ENCODE results near the gene CNN3.

CNN3 gene

GRCh38 chr1:94921977-94922376, 4.9 kb downstream of the CNN3 start:
- DNase-seq, result no peak

- DNase-seq, result no peak
Measured at GRCh38 chr1:94920061-94920460, 6.8 kb downstream of the CNN3 start.

- no peak for DNase-seq
Measured at GRCh38 chr1:94919241-94920030, 7.5 kb downstream of the CNN3 start.

- no peak for DNase-seq
Measured at GRCh38 chr1:94917251-94917650, 9.7 kb downstream of the CNN3 start.

GRCh38 chr1:94912263-94913184, 14.4 kb downstream of the CNN3 start:
- no peak for DNase-seq

GRCh38 chr1:94909486-94909885, 17.4 kb downstream of the CNN3 start:
- DNase-seq, result no peak

- DNase-seq, result no peak
Measured at GRCh38 chr1:94908965-94909364, 17.9 kb downstream of the CNN3 start.

- DNase-seq, result no peak
Measured at GRCh38 chr1:94908190-94908589, 18.7 kb downstream of the CNN3 start.

GRCh38 chr1:94907136-94907535, 19.8 kb downstream of the CNN3 start:
- no peak for DNase-seq

GRCh38 chr1:94906382-94906781, 20.5 kb downstream of the CNN3 start:
- no peak for DNase-seq

GRCh38 chr1:94905207-94905606, 21.7 kb downstream of the CNN3 start:
- no peak for DNase-seq

GRCh38 chr1:94903280-94904009, 23.5 kb downstream of the CNN3 start:
- DNase-seq, result no peak

- DNase-seq, result peak in 1 of 2 experiments; percentile 21
Measured at GRCh38 chr1:94901841-94902240, 25.1 kb downstream of the CNN3 start.

GRCh38 chr1:94899756-94900155, 27.2 kb downstream of the CNN3 start:
- DNase-seq, result no peak

GRCh38 chr1:94898491-94899385, 28.2 kb downstream of the CNN3 start:
- no peak for DNase-seq

- DNase-seq, result no peak
Measured at GRCh38 chr1:94895518-94895917, 31.4 kb downstream of the CNN3 start.

GRCh38 chr1:94894630-94895029, 32.3 kb downstream of the CNN3 start:
- no peak for DNase-seq

- DNase-seq, result no peak
Measured at GRCh38 chr1:94892604-94893254, 34.2 kb downstream of the CNN3 start.

GRCh38 chr1:94888201-94888600, 38.7 kb downstream of the CNN3 start:
- DNase-seq, result no peak

- no peak for DNase-seq
Measured at GRCh38 chr1:94887603-94888171, 39.2 kb downstream of the CNN3 start.

- DNase-seq, result no peak
Measured at GRCh38 chr1:94887106-94887505, 39.8 kb downstream of the CNN3 start.
